GM18505 (cell line): ENCODE measurements around the gene SLC6A2.
"Not testable (repeated sequence)": the region's sequence is repeated elsewhere in the genome, so short reads cannot be mapped to it uniquely, and the experiment has no call there.

Source experiments
- ATAC-seq: cut with Tn5 transposase; IDR thresholded peaks from one replicate; pipeline ENCODE4 v1.9.1; 2021; ENCODE audit not compliant: unreplicated experiment
- POLR2A ChIP-seq: IDR thresholded peaks from 4 replicates; pipeline ENCODE4 v1.6.1; 2011; ENCODE audit warnings: borderline replicate concordance; ENCODE audit not compliant: insufficient read depth, insufficient read length; ENCODE audit errors: extremely low read depth

Gene SLC6A2

DNA sequence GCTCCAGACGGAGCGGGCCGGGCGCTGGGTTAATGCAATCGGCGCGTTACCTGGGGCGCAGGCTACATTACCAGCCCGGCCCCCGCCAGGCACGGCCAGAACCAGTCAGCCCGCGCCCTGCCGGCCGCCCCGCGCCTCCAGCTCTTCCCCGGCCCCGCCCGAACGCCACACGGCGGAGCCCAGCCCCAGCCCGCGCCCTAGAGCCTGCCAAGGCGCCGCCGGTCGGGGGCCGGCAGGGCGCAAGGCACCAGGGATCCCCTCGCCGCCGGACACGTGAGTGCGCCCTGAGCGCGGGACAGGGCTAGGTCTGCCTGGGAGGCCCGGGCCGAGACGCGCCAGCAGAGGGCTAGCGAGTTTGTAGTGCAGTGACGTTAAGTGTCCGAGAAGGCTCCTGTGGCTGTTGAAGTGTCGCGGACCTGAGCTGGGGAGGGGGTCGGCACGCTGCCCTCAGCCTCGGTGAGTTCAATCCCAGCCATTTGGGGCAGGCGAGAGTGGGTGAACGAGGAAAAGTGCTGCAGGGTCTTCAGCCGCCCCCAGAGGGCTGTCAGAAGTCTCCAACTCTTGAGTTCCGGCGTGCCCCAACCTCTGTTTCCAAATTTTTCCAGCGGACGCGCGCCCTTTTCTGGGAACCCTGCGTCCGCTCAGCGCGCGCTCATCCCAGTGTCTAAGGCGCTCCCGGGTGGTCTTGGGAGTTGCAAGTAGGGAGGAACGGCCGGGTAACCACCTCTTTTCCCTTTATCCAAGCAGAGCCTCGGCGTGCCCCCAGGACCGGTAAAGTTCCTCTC is at the start of gene SLC6A2:
Gene SLC6A2, plus strand, starts transcription at position 92 of the 785 bp plus-strand sequence. CDS start 707 bp downstream, outside the sequence.
- no peak for ATAC-seq

DNA sequence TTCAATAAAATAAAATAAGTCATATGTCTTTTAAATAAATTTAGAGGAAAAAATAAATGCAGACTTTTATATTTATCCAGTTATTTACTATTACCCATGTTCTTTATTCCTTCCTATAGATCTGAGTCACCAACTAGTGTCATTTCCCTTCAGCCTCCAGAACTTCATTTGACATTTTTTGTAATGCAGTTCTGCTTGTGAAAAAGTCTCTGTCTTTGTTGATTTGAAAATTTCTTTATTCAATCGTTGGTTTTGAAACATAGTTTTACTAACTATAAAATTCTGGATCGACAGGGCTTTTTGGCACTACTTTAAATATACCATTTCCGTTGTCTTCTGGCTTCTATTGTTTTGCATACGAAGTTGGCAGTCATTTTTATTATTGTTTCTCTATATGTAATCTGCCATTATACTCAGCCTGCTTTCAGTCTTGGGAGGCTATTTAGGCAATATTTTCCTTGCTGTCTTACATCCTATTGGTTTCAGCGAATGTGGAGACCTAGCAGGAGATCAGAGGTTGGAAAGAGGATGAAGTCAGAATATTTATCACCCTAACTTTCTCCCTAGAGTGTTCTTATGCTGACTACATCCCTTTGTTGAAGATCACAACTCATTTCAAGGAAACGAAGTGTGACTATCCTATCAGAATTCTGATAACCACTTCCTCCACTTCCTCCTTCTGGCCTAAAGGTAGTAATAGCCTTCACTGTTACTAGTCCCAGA is 42.0 kb upstream of the SLC6A2 start:
- no peak for ATAC-seq
- no peak for TF ChIP-seq POLR2A

More for the DNA sequence above, at the start of gene SLC6A2:
- no peak for TF ChIP-seq POLR2A

DNA sequence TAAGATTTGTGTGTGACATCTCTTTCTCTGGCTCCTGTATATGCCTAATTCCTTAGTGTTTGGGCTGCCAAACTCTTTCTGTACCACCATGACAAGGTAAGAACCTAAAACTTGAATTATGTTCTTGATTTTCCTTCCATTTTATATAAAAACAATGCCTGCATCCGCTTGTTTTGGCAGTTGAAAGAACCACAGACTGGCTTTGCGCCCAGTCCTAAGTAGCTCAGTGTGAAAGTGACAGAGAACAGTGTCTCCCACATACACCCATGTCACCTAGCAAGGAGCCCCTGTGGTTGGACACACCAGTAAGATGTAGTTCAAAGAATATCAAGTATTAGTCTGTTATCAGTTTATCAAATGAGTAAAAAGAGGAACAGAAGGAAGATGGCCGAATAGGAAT is 40.7 kb upstream of the SLC6A2 start:
- ATAC-seq = no peak
- no peak for TF ChIP-seq POLR2A

DNA sequence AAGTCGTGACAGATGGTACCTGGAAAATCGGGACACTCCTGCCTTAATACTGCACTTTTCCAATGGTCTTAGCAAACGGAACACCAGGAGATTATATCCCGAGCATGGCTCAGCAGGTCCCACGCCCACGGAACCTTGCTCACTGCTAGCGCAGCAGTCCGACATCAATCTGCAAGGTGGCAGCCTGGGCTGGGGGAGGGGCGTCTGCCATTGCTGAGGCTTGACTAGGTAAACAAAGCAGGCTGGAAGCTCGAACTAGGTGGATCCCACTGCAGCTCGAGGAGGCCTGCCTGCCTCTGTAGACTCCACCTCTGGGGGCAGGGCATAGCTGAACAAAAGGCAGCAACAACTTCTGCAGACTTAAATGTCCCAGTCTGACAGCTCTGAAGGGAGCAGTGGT is 40.1 kb upstream of the SLC6A2 start:
- not testable (repeated sequence) for ATAC-seq

DNA sequence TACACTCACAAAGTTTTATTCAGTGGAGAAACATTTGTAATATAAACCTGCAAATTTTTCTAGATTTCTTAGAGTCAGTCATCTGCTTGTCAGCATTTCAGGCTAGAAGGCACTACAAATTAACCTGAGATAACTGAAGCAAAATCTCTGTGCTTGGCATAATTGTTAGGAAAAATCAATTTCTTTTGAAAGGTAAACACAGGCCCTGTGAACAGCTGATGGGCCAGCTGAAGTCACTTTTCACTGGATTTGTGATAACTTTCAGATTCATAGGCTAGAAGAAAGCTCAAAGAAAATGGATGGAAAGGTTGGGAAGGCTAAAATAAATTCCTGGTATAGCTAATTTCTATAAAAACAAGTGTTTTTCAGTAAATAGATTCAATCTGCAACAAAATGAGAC is 34.0 kb upstream of the SLC6A2 start:
- no peak for TF ChIP-seq POLR2A
- no peak for ATAC-seq

DNA sequence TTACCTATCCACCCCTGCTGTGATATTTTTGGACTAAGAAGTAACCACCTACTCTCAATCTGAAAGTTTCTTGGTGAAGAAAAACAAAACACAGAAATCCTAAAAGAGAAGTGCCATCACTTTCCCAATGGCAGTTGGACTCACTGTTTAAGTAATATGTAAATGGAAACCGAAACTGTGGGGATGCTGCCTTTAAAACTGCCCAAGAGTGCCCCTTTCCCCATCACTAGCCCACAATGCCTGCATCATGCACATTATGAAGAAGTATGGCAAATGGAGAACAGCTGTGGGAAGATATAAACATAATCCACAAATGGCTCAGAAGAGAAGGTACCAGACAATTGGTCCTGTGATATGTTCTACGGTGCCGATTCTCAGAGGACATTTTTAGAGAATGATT is 33.5 kb upstream of the SLC6A2 start:
- ATAC-seq = no peak

DNA sequence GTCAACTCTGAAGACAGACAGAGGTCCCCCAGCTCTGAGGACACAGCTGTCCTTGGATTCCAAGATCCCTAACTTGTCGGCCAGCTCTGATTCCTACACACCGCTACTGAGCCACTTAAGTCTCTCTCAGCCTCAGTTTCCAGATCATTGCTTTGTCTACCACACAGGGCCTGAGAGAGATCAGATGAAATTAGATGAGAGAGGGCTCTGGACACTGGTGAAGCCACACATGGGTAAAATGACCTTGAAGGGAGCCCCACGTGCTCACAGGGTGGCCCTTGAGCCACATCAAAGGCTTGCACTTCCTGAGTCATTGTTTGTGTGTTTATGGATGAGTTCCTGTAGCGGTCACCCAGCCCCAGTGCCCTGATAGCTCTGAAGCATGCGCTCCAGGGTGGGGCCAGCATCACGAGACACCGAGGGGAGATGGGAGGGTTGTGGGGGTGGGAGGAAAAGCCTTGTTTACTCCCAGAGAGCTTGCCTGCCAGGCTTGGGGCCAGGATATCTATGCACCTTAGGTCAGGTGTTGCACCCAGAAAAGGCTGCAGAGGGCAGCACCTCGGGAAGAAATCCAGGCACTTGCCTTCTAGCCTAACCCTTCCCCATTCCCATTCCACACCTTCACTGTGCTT is 32.7 kb upstream of the SLC6A2 start:
- no peak for TF ChIP-seq POLR2A
- ATAC-seq = no peak

More for the DNA sequence above, 33.5 kb upstream of the SLC6A2 start:
- TF ChIP-seq POLR2A = no peak

DNA sequence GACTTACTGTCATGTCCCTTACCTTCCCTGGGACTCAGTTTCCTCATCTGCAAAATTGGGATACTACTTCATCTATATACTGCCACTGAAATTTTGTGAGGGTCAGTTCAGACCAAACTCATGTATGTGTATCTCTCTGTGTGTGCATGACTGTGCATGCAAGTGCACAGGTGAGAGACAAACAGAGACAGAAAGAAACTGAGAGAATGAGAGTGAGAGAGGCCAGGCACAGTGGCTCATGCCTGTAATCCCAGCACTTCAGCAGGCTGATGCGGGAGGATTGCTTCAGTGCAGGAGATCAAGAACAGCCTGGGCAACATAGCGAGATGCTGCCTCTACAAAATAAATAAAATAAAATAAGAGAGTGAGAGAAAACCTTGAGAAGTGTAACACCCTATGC is 32.1 kb upstream of the SLC6A2 start:
- ATAC-seq = no peak
- TF ChIP-seq POLR2A = no peak

DNA sequence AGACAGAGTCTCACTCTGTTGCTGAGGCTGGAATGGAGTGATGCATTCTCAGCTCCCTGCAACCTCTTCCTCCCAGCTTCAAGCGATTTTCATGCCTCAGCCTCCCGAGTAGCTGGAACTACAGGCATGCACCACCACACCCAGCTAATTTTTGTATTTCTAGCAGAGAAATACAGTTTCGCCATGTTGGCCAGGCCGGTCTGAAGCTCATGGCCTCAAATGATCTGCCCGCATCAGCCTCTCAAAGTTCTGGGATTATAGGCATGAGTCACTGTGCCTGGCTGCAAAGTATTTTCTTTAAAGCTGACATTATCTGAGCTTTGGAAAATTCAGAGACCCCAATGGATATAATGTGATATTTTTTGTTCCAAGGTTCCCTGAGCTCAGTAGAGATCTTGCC is 31.1 kb upstream of the SLC6A2 start:
- TF ChIP-seq POLR2A = no peak
- no peak for ATAC-seq

DNA sequence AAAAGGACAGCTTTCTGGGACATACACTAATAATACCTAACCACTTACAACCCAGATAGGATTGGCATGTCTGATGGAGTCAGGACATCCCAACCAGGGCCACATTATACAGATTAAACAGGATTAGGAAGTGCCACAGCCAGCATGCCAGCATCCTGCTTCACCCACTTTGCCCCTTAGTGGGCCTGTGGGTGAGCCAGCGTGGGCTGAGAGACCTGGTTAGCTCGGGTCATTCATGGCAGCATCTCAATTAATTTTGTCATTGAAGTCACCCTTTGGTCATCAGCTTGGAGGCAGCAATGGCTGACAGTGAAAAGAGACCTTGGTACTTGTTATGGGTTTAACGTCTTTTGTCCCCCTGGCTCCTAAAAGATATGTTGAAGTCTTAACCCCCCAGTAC is 29.9 kb upstream of the SLC6A2 start:
- ATAC-seq = no peak
- TF ChIP-seq POLR2A = no peak

DNA sequence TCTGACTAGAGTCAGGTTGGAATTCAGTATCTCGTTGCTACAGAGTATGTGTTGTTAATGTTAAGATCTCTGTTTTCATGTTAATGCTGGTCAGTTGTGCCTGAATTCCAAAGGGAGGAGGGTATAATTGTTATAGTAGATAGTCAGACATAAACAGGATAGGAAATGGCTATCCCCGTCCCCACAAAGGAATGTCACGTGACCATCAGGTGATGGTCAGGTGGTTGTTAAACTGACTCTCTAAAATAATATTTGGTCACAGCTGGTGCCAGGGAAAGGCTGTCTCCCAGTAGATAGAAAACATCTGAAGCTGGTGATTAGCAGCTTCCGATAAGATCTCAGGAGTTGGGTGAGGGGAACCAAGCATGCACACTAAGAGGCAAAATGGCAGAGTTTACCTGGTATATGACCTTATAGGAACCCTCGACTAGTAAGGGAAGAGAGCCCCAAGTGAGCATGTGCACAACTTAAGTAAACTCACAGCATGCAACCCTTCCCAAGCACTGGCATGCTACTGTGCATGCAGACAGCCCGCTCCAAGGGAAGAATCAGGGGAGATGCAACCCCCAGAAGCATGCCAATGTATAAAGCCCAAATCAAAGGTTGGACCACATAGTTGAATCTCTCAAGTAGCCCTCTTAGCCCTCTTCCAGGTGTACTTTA is 27.4 kb upstream of the SLC6A2 start:
- ATAC-seq = no peak
- TF ChIP-seq POLR2A = no peak

DNA sequence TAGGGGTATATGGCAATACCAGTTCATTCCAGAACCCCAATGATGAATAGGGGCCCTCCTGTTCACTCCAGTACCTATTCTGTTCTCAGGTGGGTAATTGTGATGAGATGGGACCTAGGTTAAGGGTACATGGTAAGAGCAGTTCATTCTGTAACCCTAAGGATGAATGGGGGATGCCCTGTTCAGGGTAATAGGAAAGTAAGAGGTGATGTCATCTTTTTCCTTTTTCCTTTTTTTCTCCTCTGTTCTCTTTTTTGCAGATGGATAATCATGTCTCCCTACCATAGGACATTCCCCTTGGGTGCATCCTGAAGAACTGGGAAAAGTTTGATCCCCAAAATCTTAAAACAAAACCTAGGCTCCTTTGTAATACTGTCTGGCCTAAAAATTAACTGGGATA is 25.0 kb upstream of the SLC6A2 start:
- no peak for ATAC-seq
- no peak for TF ChIP-seq POLR2A

DNA sequence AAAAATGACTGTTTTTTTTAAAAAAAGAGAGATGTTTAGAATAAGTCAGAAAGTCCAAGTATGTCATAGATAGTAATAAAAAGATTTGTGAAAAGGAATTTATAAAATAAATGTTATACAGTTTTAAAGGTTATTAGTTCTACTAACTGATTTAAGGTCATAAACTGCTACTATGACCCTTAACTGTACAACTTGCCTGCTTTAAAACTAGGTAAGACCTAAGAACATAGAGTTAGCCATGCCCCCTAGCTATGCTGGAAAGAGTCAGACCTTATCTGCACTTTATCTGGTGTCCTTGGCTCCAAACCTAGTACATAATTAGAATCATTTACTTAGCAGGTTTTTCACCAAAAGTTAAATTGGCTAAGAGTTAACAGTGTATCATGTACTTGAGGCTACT is 23.5 kb upstream of the SLC6A2 start:
- no peak for TF ChIP-seq POLR2A
- no peak for ATAC-seq
